Left lung (tissue), 10 donors: ENCODE results near the gene YAP1. TPM values are rescaled to one million over a fixed set of nuclear protein-coding genes. Genes with fewer than 3 reads are reported as not detected.

Experiments
- ATAC-seq: fragments of 200-7000 bp; cut with Tn5 transposase; one replicate; pipeline ENCODE4 v1.9.1; 2020; ENCODE audit warnings: moderate library complexity
- DNase-seq, 4 donors: peaks; one replicate each; pipeline ENCODE4 v3.0.0-alpha.2; 2013 to 2020
- H3K27ac ChIP-seq, 2 donors: fragments of 200-600 bp; sonication (generic) in 1 of 2; one replicate each; pipeline versions ENCODE4 v1.5.0 to v1.8.0; 2020 to 2021
- H3K27me3 ChIP-seq, 2 donors: fragments of 200-600 bp; sonication (generic) in 1 of 2; one replicate each; pipeline versions ENCODE4 v1.5.0 to v1.8.0; 2020 to 2021
- H3K36me3 ChIP-seq, 2 donors: fragments of 200-600 bp; sonication (generic) in 1 of 2; one replicate each; pipeline versions ENCODE4 v1.5.0 to v1.8.0; 2020 to 2021
- H3K4me1 ChIP-seq, 2 donors: fragments of 200-600 bp; one replicate each; pipeline ENCODE4 v1.8.0; 2021
- H3K4me3 ChIP-seq, 2 donors: fragments of 200-600 bp; sonication (generic) in 1 of 2; one replicate each; pipeline versions ENCODE4 v1.5.0 to v1.8.0; 2020 to 2021; ENCODE audit warnings: mild to moderate bottlenecking in 1 of 2
- H3K9me3 ChIP-seq, 2 donors: fragments of 200-600 bp; sonication (generic) in 1 of 2; one replicate each; pipeline versions ENCODE4 v1.5.0 to v1.8.0; 2020 to 2021
- intact Hi-C, 2 donors: fragments of 100-400 bp; cut with DNase I; formaldehyde crosslinking; loops; one replicate each; pipeline versions ENCODE4 v1.11.2 to v1.14.2; 2022
- polyA plus RNA-seq, 6 donors: library from polyadenylated mRNA; unstranded; fragments of 120-200 nt; gene quantifications; one replicate each; pipeline ENCODE4 v1.2.1, GENCODE V29; 2013; ENCODE audit not compliant: insufficient read length in 6 of 6
- total RNA-seq, 2 donors: library from RNA; stranded (reverse); fragmentation: NEBNext Ultra II Directional; extraction: Animal tissue kit (Norgen Biotek cat#: 25700); gene quantifications; one replicate each; pipeline ENCODE4 v1.2.1, GENCODE V29; 2021
- TF ChIP-seq, protein P1 (sequence below), 2 donors: fragments of 200-600 bp; sonication (generic) in 1 of 2; IDR thresholded peaks; one replicate each; pipeline versions ENCODE4 v1.5.0 to v1.8.0; 2021; ENCODE audit warnings: antibody characterized with exemption in 2 of 2
- donor health status: DM: no; HTN: yes; CAD: no.
- donor health status: DM: no; HTN: no; CAD: no.

YAP1 gene
- total and polyA plus RNA-seq, 8 donors = 105 to 384 (median 335) TPM

- ATAC-seq (peak; percentile 5), DNase-seq (no peak)
- TF ChIP-seq, protein P1, sequence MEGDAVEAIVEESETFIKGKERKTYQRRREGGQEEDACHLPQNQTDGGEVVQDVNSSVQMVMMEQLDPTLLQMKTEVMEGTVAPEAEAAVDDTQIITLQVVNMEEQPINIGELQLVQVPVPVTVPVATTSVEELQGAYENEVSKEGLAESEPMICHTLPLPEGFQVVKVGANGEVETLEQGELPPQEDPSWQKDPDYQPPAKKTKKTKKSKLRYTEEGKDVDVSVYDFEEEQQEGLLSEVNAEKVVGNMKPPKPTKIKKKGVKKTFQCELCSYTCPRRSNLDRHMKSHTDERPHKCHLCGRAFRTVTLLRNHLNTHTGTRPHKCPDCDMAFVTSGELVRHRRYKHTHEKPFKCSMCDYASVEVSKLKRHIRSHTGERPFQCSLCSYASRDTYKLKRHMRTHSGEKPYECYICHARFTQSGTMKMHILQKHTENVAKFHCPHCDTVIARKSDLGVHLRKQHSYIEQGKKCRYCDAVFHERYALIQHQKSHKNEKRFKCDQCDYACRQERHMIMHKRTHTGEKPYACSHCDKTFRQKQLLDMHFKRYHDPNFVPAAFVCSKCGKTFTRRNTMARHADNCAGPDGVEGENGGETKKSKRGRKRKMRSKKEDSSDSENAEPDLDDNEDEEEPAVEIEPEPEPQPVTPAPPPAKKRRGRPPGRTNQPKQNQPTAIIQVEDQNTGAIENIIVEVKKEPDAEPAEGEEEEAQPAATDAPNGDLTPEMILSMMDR (IDR thresholded peaks at IDR 0.05) = no peak
- peaks cover 0 to 8% of the 10 kb centered on the region in 2 donors for H3K4me1 ChIP-seq
- intact Hi-C loops = no loop called here
- H3K9me3 ChIP-seq = no peaks in the 10 kb centered on the region
- no peaks in the 10 kb centered on the region for H3K36me3 ChIP-seq
- peaks cover 0 to 46% of the 10 kb centered on the region in 2 donors for H3K27me3 ChIP-seq
- peak overlapping the region in 1 of 2 donors; percentile 40 for H3K27ac ChIP-seq
- no peak overlapping the region for H3K4me3 ChIP-seq
Observed at GRCh38 chr11:102267609-102268008, 157.4 kb downstream of the YAP1 start.

GRCh38 chr11:102268083-102268984 lies 158.1 kb downstream of the YAP1 start:
- Histone ChIP-seq H3K27me3 (peaks cover 0 to 46% of the 10 kb centered on the region in 2 donors), H3K4me1 (peaks cover 0 to 8% of the 10 kb centered on the region in 2 donors), H3K36me3 (no peaks in the 10 kb centered on the region), H3K27ac (peak overlapping the region; percentile 40 to 52), H3K9me3 (no peaks in the 10 kb centered on the region), H3K4me3 (peak overlapping the region; percentile 24 to 25)
- DNase-seq (peak; percentile 57 to 93 (median 90)), ATAC-seq (peak; percentile 96)
- intact Hi-C loops = no loop called here
- TF ChIP-seq, protein P1 (IDR thresholded peaks at IDR 0.05) = peak; percentile 13 to 15

DNA sequence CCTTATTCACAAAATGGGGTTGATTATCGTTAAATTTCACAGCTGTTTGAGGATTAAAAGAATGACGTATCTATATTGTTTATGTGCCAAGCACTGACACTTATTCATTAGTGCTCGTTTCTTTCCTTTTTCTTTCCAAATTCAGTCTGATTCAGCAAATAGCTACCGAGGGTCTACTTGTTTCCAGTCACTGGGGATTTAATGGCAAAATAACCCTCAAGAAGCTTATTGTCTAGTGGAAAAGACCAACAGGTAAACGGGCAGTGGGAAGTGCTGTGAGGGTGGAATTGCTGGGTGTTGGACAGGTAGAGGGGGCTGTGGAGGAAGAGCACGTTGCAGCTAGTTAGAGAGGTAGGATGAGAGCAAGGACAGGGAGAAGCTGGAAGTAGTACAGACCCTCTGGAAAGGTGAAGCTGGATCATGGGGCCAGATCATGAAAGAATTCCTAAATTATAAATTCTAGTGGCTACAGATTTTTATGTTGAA lies 158.8 kb downstream of the YAP1 start:
- H3K27me3 ChIP-seq = peaks cover 0 to 46% of the 10 kb centered on the region in 2 donors
- ATAC-seq = peak; percentile 33
- H3K9me3 ChIP-seq = no peaks in the 10 kb centered on the region
- intact Hi-C loops = no loop called here
- H3K4me1 ChIP-seq = peaks cover 0 to 8% of the 10 kb centered on the region in 2 donors
- no peak for DNase-seq
- H3K27ac ChIP-seq = no peak overlapping the region
- TF ChIP-seq, protein P1 (IDR thresholded peaks at IDR 0.05) = no peak
- H3K4me3 ChIP-seq = peak overlapping the region; percentile 24 to 25
- H3K36me3 ChIP-seq = no peaks in the 10 kb centered on the region

- no peaks in the 10 kb centered on the region for H3K9me3 ChIP-seq
- H3K27me3 ChIP-seq = peaks cover 0 to 46% of the 10 kb centered on the region in 2 donors
- H3K4me1 ChIP-seq = peaks cover 0 to 8% of the 10 kb centered on the region in 2 donors
- no peak overlapping the region for H3K27ac ChIP-seq
- H3K4me3 ChIP-seq = no peak overlapping the region
- DNase-seq = no peak
- intact Hi-C loops = no loop called here
- no peak for ATAC-seq
- TF ChIP-seq, protein P1 (IDR thresholded peaks at IDR 0.05) = no peak
- no peaks in the 10 kb centered on the region for H3K36me3 ChIP-seq
Observed at GRCh38 chr11:102269927-102270326, 159.7 kb downstream of the YAP1 start.
